Fibroblast of villous mesenchyme (primary cell): ENCODE measurements around the gene TMEM184B. TPM values are rescaled to one million over a fixed set of nuclear protein-coding genes. Genes with fewer than 3 reads are reported as not detected.
"Not testable (repeated sequence)": the region's sequence is repeated elsewhere in the genome, so short reads cannot be mapped to it uniquely, and the experiment has no call there.

Experiments
- DNase-seq: peaks from one replicate; pipeline ENCODE4 v3.0.0-alpha.2; 2010; ENCODE audit warnings: low read depth
- H3K4me3 ChIP-seq: 2 replicates; pipeline ENCODE4 v1.5.1; 2011; ENCODE audit warnings: low read depth, mild to moderate bottlenecking, low read length
- total RNA-seq: library from RNA; depleted of rRNA; stranded (reverse); fragments of >200 nt; gene quantifications from 2 replicates; pipeline ENCODE4 v1.2.3, GENCODE V29; 2012
- TF ChIP-seq, protein P1 (sequence below): IDR thresholded peaks from 2 replicates; pipeline ENCODE4 v1.5.1; 2012; ENCODE audit warnings: low read depth, mild to moderate bottlenecking, low read length; ENCODE audit not compliant: insufficient read depth

The TMEM184B gene
- total RNA-seq, 1 donor, result 44.9 TPM

DNA sequence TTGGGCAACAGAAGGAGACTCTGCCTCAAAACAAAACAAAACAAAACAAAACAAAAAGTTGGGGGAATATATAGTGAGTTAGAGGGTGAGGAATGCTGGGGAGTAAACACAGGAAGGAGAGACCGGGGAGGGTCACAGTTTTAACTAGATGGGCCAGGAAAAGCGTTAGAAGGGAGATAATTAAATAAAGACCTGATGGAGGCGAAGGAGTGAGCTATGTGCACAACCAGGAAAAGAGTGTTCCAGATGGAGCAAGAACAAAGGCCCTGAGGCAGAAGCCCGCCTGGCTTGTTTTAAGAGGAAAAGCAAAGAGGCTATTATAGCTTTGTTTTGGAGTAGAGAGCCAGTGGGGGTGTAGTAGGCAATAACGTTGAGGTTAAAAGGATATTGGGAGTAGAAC lies 86.4 kb downstream of the TMEM184B start:
- TF ChIP-seq, protein P1, sequence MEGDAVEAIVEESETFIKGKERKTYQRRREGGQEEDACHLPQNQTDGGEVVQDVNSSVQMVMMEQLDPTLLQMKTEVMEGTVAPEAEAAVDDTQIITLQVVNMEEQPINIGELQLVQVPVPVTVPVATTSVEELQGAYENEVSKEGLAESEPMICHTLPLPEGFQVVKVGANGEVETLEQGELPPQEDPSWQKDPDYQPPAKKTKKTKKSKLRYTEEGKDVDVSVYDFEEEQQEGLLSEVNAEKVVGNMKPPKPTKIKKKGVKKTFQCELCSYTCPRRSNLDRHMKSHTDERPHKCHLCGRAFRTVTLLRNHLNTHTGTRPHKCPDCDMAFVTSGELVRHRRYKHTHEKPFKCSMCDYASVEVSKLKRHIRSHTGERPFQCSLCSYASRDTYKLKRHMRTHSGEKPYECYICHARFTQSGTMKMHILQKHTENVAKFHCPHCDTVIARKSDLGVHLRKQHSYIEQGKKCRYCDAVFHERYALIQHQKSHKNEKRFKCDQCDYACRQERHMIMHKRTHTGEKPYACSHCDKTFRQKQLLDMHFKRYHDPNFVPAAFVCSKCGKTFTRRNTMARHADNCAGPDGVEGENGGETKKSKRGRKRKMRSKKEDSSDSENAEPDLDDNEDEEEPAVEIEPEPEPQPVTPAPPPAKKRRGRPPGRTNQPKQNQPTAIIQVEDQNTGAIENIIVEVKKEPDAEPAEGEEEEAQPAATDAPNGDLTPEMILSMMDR, result no peak
- no peak overlapping the region for H3K4me3 ChIP-seq
- DNase-seq, result peak; percentile 84

DNA sequence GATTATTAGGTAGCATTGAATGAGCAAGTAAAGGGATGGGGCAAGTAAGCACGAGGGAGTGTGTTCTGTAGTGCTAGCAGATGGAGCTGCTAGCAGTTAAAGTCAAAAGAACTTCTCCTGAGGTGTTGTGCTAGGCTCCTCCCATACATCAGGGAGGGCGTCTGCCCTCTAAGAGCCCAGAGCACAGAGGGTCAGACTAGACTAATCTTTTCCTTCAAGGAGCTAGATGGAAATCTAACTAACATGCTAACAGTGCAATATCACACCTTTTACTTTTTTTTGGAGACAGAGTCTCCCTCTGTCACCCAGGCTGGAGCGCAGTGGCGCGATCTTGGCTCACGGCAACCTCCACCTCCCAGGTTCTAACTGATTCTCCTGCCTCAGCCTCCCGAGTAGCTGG lies 88.0 kb downstream of the TMEM184B start:
- DNase-seq, result no peak
- TF ChIP-seq, protein P1, result no peak
- no peak overlapping the region for H3K4me3 ChIP-seq

DNA sequence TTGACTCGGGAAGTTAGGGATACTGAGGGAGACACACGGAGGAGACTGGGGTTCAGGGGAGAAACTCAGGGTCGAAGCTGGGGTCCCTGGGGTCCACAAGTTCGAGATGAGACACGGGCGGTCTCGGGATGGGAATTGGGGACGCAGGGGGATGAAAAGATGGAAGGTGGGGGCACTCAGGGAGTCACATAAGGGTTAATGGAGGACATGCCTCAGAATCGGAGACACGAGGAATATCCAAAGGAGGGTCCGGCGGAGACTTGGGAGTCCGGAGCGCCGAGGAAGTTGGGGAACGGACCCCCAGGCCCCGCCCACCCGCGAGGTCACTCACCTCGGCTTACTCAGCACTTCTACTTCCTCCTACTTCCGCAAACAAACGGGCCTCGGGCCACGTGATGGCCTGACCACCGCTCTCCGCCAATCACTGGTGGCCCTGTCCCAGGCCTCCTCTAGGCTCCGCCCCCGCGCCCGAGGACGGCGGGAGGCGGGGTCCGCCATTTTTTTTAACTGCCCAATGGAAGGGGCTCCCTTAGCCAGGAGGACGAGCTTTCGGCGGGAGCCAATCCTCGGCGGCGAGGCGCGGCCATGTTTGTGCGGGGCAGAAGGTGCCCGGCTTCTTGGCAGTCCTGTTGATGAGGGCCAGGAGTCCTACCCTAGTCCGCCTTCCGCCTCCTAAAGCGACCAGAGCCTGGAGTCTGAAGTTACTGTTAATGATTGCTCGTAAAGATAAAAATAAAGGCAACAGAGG lies 91.2 kb downstream of the TMEM184B start, which contains the start of gene PLA2G6:
TSS of gene PLA2G6 (minus strand) at position 378 of the 748 bp plus-strand sequence. CDS start 12,404 bp downstream, outside the sequence.
- DNase-seq, result peak; percentile 99
- peak within 1 kb of the TSS; percentile 69 for H3K4me3 ChIP-seq
- TF ChIP-seq, protein P1, result no peak

DNA sequence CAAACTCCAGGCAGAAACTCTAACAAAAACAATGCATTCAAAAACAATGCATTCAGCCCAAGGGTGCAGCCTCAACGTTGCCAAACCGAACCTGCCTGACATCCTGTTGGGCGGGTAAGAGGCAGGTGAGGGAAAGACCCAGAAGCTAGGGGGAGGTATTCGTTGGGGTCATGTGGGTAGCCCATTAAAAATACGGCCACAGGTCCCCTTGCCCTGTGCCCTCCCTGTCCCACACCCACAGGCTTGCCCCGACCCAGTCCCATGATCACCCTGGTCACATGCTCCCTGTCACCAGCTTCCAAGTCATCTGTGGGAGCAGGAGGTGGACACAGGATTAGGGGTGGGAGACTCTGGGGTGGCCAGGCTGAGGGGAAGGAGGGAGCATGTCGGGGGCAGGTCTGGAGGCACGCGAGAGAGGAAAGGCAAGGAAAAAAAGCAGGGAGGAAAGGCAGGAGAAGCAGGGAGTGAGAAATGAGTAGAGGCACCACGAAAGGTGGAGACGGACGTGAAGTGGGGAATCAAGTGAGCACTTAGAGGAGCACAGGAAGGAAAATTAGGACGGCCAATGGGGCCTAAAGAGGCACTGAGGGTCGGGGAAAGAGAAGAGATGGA lies 91.9 kb downstream of the TMEM184B start:
- DNase-seq, result peak; percentile 44
- peak overlapping the region; percentile 69 for H3K4me3 ChIP-seq
- TF ChIP-seq, protein P1, result no peak

DNA sequence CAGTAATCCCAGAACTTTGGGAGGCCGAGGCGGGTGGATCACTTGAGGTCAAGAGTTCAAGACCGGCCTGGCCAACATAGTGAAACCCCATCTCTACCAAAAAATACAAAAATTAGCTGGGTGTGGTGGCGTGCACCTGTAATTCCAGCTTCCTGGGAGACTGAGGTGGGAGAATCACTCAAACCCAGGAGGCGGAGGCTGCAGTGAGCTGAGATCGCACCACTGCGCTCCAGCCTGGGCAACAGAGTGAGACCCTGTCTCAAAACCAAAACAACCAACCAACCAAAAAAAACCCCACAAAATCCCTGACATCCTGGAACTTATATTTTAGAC lies 94.2 kb downstream of the TMEM184B start:
- not testable (repeated sequence) for H3K4me3 ChIP-seq, DNase-seq

DNA sequence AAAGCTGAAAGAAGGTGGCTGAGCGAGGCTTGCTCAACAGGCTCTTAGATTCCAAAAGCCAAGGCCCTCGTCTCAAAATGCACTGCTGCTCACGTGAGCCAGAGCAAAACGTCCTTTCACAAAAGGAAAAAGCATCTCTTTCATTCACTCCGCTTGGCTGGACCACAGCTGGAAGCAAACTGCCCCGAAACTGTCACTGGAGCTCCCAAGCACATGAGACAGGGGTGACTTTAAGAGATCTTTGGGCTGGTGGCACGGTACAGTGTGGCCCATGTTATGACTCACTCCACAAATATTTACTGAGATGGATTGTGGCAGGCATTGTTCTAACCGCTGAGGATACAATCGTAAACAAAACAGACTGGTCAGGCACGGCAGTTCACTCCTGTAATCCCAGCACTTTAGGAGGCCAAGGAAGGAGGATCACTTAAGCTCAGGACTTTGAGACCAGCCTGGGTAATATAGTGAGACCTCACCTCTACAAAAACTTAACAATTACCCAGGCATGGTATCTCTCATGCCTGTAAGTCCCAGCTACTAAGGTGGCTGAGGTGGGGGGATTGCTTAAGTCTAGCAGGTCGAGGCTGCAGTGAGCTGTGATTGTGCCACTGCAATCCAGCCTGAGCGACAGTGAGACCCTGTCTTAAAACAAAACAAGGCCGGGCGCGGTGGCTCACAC lies 94.7 kb downstream of the TMEM184B start:
- TF ChIP-seq, protein P1, result no peak
- peak; percentile 81 for DNase-seq
- H3K4me3 ChIP-seq, result no peak overlapping the region

DNA sequence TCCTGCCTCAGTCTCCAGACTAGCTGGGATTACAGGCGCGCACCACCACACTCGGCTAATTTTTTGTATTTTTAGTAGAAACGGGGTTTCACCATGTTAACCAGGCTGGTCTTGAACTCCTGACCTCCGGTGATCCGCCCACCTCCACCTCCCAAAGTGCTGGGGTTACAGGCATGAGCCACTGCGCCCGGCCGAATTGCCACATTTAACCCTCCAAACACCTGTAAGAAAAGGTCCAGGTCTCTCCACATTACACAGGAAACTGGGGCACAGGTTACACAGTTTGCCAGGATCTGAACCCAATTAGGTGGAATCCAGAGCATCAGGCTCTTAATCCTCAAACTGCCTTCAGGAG lies 95.3 kb downstream of the TMEM184B start:
- DNase-seq, H3K4me3 ChIP-seq: not testable (repeated sequence)
